IMR-90 (cell line): ENCODE results near the gene SLC9A9. TPM values are rescaled to one million over a fixed set of nuclear protein-coding genes. Genes with fewer than 3 reads are reported as not detected.

Source experiments
- ATAC-seq: fragments of 200-7000 bp; cut with Tn5 transposase; 2 replicates; pipeline ENCODE4 v1.9.1; 2020; ENCODE audit warnings: low read depth, mild to moderate bottlenecking, moderate library complexity
- BruUV-seq: library from RNA; stranded (reverse); fragments of 400-500 nt; replicated peaks from 2 replicates; lab custom pipeline; 2021; lab: Mats Ljungman, UMichigan
- CTCF ChIA-PET: fragments of 300-600 bp; formaldehyde crosslinking; extraction: SDS; loops from one replicate; lab custom pipeline; 2021; ENCODE audit warnings: antibody characterized with exemption; lab: Yijun Ruan, JAX
- POLR2A ChIA-PET: fragments of 300-600 bp; sonication (Branson Sonifier 250); formaldehyde crosslinking; loops from one replicate; lab custom pipeline; 2022; ENCODE audit warnings: antibody characterized with exemption; ENCODE audit not compliant: unreplicated experiment; lab: Charles Lee
- DNase-seq: peaks from one replicate; pipeline ENCODE4 v3.0.0; 2013
- H2AFZ ChIP-seq: replicated peaks from 2 replicates; pipeline ENCODE3; 2013; ENCODE audit warnings: low read length, mild to moderate bottlenecking; ENCODE audit not compliant: poor library complexity
- H2AK5ac ChIP-seq: 2 replicates; pipeline ENCODE4 v1.6.1; 2013; ENCODE audit warnings: low read depth, low read length, inconsistent platforms
- H2AK9ac ChIP-seq: replicated peaks from 2 replicates; pipeline ENCODE3; 2013; ENCODE audit warnings: mild to moderate bottlenecking, low read depth, low read length, moderate library complexity; ENCODE audit not compliant: poor library complexity
- H2BK120ac ChIP-seq: 2 replicates; pipeline ENCODE4 v1.6.1; 2013; ENCODE audit warnings: low read depth, low read length, inconsistent platforms
- H2BK15ac ChIP-seq: 3 replicates; pipeline ENCODE4 v1.6.1; 2013; ENCODE audit warnings: low read depth, low read length, inconsistent platforms
- H2BK20ac ChIP-seq: 2 replicates; pipeline ENCODE4 v1.6.1; 2013; ENCODE audit warnings: low read depth, mild to moderate bottlenecking, inconsistent platforms, low read length, moderate library complexity
- H2BK5ac ChIP-seq: 2 replicates; pipeline ENCODE4 v1.6.1; 2013; ENCODE audit warnings: mild to moderate bottlenecking, low read depth, low read length, inconsistent platforms; ENCODE audit not compliant: poor library complexity, severe bottlenecking
- H3K14ac ChIP-seq: replicated peaks from 2 replicates; pipeline ENCODE4 v1.6.1; 2013; ENCODE audit warnings: low read depth, low read length, inconsistent platforms
- H3K18ac ChIP-seq: 2 replicates; pipeline ENCODE4 v1.6.1; 2013; ENCODE audit warnings: low read depth, low read length, control low read depth
- H3K23ac ChIP-seq: 2 replicates; pipeline ENCODE4 v1.6.1; 2013; ENCODE audit warnings: low read depth, low read length, inconsistent platforms
- H3K27ac ChIP-seq: 2 replicates; pipeline ENCODE4 v1.5.1; 2013; ENCODE audit warnings: mild to moderate bottlenecking, control low read depth, low read length; ENCODE audit not compliant: insufficient read depth
- H3K27me3 ChIP-seq: 2 replicates; pipeline ENCODE4 v1.6.1; 2013; ENCODE audit warnings: low read length; ENCODE audit not compliant: control insufficient read depth, insufficient read depth
- H3K36me3 ChIP-seq: 2 replicates; pipeline ENCODE4 v1.6.1; 2013; ENCODE audit warnings: low read length, mixed read lengths; ENCODE audit not compliant: control insufficient read depth, insufficient read depth
- H3K4ac ChIP-seq: 2 replicates; pipeline ENCODE4 v1.6.1; 2013; ENCODE audit warnings: low read depth, low read length, inconsistent platforms
- H3K4me1 ChIP-seq: 2 replicates; pipeline ENCODE4 v1.6.1; 2013; ENCODE audit warnings: low read length, mixed read lengths; ENCODE audit not compliant: control insufficient read depth, insufficient read depth
- H3K4me2 ChIP-seq: 2 replicates; pipeline ENCODE4 v1.6.1; 2013; ENCODE audit warnings: low read depth, mild to moderate bottlenecking, control low read depth, low read length, moderate library complexity
- H3K4me3 ChIP-seq: 2 replicates; pipeline ENCODE4 v1.5.1; 2013; ENCODE audit warnings: low read depth, mild to moderate bottlenecking, control low read depth, low read length, moderate library complexity; ENCODE audit not compliant: insufficient read depth
- H3K56ac ChIP-seq: 2 replicates; pipeline ENCODE4 v1.6.1; 2013; ENCODE audit warnings: low read length, inconsistent platforms; ENCODE audit not compliant: insufficient read depth; ENCODE audit errors: extremely low read depth
- H3K79me1 ChIP-seq, 2 experiments: 2 replicates each; pipeline ENCODE4 v1.6.1; 2013; ENCODE audit warnings: low read length in 2 of 2, inconsistent platforms in 1 of 2, low read depth in 1 of 2
- H3K9ac ChIP-seq: 2 replicates; pipeline ENCODE4 v1.6.1; 2013; ENCODE audit warnings: low read depth, low read length, control low read depth
- H3K9me1 ChIP-seq: 2 replicates; pipeline ENCODE4 v1.6.1; 2013; ENCODE audit warnings: low read length, inconsistent platforms; ENCODE audit not compliant: insufficient read depth
- H3K9me3 ChIP-seq: 2 replicates; pipeline ENCODE4 v1.6.1; 2013; ENCODE audit warnings: low read length; ENCODE audit not compliant: control insufficient read depth, insufficient read depth
- H4K20me1 ChIP-seq: 2 replicates; pipeline ENCODE4 v1.6.1; 2013; ENCODE audit warnings: low read length, inconsistent platforms; ENCODE audit not compliant: insufficient read depth
- H4K5ac ChIP-seq: 2 replicates; pipeline ENCODE4 v1.6.1; 2013; ENCODE audit warnings: mild to moderate bottlenecking, low read depth, low read length, control low read depth
- H4K8ac ChIP-seq, 2 experiments: 2 replicates each; pipeline ENCODE4 v1.6.1; 2013; ENCODE audit warnings: low read depth in 2 of 2, low read length in 2 of 2, control low read depth in 1 of 2, inconsistent platforms in 1 of 2
- H4K91ac ChIP-seq: 2 replicates; pipeline ENCODE4 v1.6.1; 2013; ENCODE audit warnings: low read depth, low read length, inconsistent platforms; ENCODE audit not compliant: insufficient read depth
- CEBPB ChIP-seq: IDR thresholded peaks from 2 replicates; pipeline ENCODE4 v1.6.1; 2012; ENCODE audit warnings: low read depth, low read length, improper control_type of control experiment
- NFE2L2 ChIP-seq: fragments of 150-350 bp; IDR thresholded peaks from 2 replicates; pipeline ENCODE4 v1.6.1; 2016; ENCODE audit warnings: low read depth, mild to moderate bottlenecking, low read length
- RAD21 ChIP-seq: IDR thresholded peaks from 2 replicates; pipeline ENCODE4 v1.6.1; 2012; ENCODE audit warnings: low read length, improper control_type of control experiment
- RCOR1 ChIP-seq: IDR thresholded peaks from 2 replicates; pipeline ENCODE4 v1.6.1; 2012; ENCODE audit warnings: mild to moderate bottlenecking, low read length, improper control_type of control experiment; ENCODE audit not compliant: insufficient replicate concordance
- WGBS, 2 experiments: methylation state at CpG; one replicate each; pipeline versions ENCODE4 v1.1.5 to v1.1.7; 2013; ENCODE audit warnings: missing lambda C conversion rate in 2 of 2; ENCODE audit not compliant: insufficient read length in 1 of 2; ENCODE audit errors: extremely low coverage in 2 of 2; 5-methylcytosine and 5-hydroxymethylcytosine counted together
- dilution Hi-C: fragments of 300-500 bp; cut with HindIII; formaldehyde crosslinking; loops from one replicate; pipeline ENCODE4 v1.14.3; 2018; ENCODE audit warnings: low sequenced_read_pairs; ENCODE audit not compliant: unreplicated experiment
- in situ Hi-C: fragments of 300-500 bp; cut with MboI; formaldehyde crosslinking; loops from 3 replicates; pipeline ENCODE4 v1.14.3; 2019; ENCODE audit warnings: low sequenced_read_pairs, inconsistent platforms, mixed read lengths
- intact Hi-C: fragments of 100-400 bp; cut with micrococcal nuclease; formaldehyde crosslinking; loops from 2 replicates; pipeline ENCODE4 v1.10.0; 2022
- polyA plus RNA-seq, 3 experiments: library from polyadenylated mRNA; depleted of rRNA; stranded (reverse); fragments of >200 nt; gene quantifications; 2 replicates each; pipeline ENCODE4 v1.2.3, GENCODE V29; 2012; ENCODE audit warnings: low replicate concordance in 1 of 3
- total RNA-seq: library from RNA; depleted of rRNA; stranded (reverse); fragments of >200 nt; gene quantifications from 2 replicates; pipeline ENCODE4 v1.2.3, GENCODE V29; 2012
- TF ChIP-seq, protein P1 (sequence below): fragments of 150-350 bp; IDR thresholded peaks from 2 replicates; pipeline ENCODE4 v1.6.1; 2016; ENCODE audit warnings: low read depth, mild to moderate bottlenecking, low read length, moderate library complexity, borderline replicate concordance

Gene SLC9A9
- total and polyA plus RNA-seq, 2 of the 4 experiments (the other 2 are of a cell fraction): 1.4 to 2.3 TPM

DNA sequence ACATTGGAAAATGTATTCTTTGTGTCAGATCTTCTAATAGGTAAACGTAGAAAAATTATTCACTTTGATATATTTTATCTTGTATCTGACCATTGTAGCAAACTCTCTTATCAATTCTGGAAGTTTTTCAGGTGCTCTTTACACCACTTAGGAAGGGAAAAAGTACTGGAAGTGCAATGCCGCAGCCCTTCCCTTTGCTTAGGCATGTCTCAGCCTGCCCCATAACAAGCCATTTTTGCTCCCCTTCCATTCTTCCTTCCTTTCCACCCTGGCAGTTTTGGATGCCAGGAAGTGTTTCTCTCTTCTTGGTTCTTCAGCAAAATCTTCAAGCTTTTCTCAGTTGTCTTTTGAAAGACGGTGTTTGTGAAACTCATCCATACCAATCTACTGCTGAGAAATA, 34.9 kb upstream of the SLC9A9 start:
- no peaks in the 10 kb centered on the region for H4K20me1 ChIP-seq
- no peak overlapping the region for H3K4ac ChIP-seq
- no peak overlapping the region for H4K91ac ChIP-seq
- no peak overlapping the region for H3K18ac ChIP-seq
- no peak overlapping the region for H2AK5ac ChIP-seq
- H3K27me3 ChIP-seq: no peaks in the 10 kb centered on the region
- WGBS, 2 experiments: no CpG with 5 or more reads among the region's 3 CpGs
- no peak overlapping the region for H3K4me3 ChIP-seq
- H3K36me3 ChIP-seq: no peaks in the 10 kb centered on the region
- no peak overlapping the region for H3K56ac ChIP-seq
- BruUV-seq: no TSS peak
- no peak overlapping the region for H3K14ac ChIP-seq
- H3K23ac ChIP-seq: no peak overlapping the region
- no peak overlapping the region for H2BK20ac ChIP-seq
- no peak overlapping the region for H3K9ac ChIP-seq
- H2AK9ac ChIP-seq: no peak overlapping the region
- no peak overlapping the region for H3K4me2 ChIP-seq
- H2BK15ac ChIP-seq: no peak overlapping the region
- in situ Hi-C loops: no loop called here
- ATAC-seq (no peak), DNase-seq (no peak)
- TF ChIP-seq NFE2L2 (no peak), RAD21 (no peak), CEBPB (no peak), RCOR1 (no peak)
- TF ChIP-seq, protein P1, sequence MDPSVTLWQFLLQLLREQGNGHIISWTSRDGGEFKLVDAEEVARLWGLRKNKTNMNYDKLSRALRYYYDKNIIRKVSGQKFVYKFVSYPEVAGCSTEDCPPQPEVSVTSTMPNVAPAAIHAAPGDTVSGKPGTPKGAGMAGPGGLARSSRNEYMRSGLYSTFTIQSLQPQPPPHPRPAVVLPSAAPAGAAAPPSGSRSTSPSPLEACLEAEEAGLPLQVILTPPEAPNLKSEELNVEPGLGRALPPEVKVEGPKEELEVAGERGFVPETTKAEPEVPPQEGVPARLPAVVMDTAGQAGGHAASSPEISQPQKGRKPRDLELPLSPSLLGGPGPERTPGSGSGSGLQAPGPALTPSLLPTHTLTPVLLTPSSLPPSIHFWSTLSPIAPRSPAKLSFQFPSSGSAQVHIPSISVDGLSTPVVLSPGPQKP: no peak
- H3K9me3 ChIP-seq: no peaks in the 10 kb centered on the region
- no peaks in the 10 kb centered on the region for H3K9me1 ChIP-seq
- ChIA-PET CTCF (no interaction called here), POLR2A (no interaction called here)
- no peak overlapping the region for H2AFZ ChIP-seq
- no peak overlapping the region for H2BK120ac ChIP-seq
- no peaks in the 10 kb centered on the region for H3K4me1 ChIP-seq
- no peaks in the 10 kb centered on the region for H3K79me1 ChIP-seq
- dilution Hi-C loops: no loop called here
- no peak overlapping the region for H4K5ac ChIP-seq
- H2BK5ac ChIP-seq: no peak overlapping the region
- H3K27ac ChIP-seq: no peak overlapping the region
- intact Hi-C loops: no loop called here
- H4K8ac ChIP-seq: no peak overlapping the region
